NCI-H1436 treated with DMSO at 0.1 percent for 48 hours (cell line): ENCODE measurements around the gene CRACR2A.

ENCODE experiments used
- DNase-seq: peaks from one replicate; lab custom pipeline; 2025; lab: John Stamatoyannopoulos, UW

CRACR2A gene

GRCh38 chr12:3752741-3753486 is at the start of gene CRACR2A:
TSS of gene CRACR2A (minus strand) at chr12:3753109. CDS start at chr12:3696999, 56,110 bp downstream.
- DNase-seq = no peak

GRCh38 chr12:3797531-3798048 is 44.7 kb upstream of the CRACR2A start:
- no peak for DNase-seq

GRCh38 chr12:3795492-3796133 is 42.7 kb upstream of the CRACR2A start:
- peak; percentile 73 for DNase-seq

GRCh38 chr12:3795066-3795465 is 42.2 kb upstream of the CRACR2A start:
- peak; percentile 73 for DNase-seq

- no peak for DNase-seq
Observed at GRCh38 chr12:3792623-3793288, 39.8 kb upstream of the CRACR2A start.

GRCh38 chr12:3791256-3791874 is 38.5 kb upstream of the CRACR2A start:
- no peak for DNase-seq

GRCh38 chr12:3790642-3791041 is 37.7 kb upstream of the CRACR2A start:
- DNase-seq = no peak

- no peak for DNase-seq
Observed at GRCh38 chr12:3789838-3790237, 36.9 kb upstream of the CRACR2A start.

GRCh38 chr12:3777206-3777809 is 24.4 kb upstream of the CRACR2A start:
- no peak for DNase-seq

GRCh38 chr12:3775385-3776035 is 22.6 kb upstream of the CRACR2A start:
- no peak for DNase-seq

- DNase-seq = no peak
Observed at GRCh38 chr12:3772380-3772779, 19.5 kb upstream of the CRACR2A start.

GRCh38 chr12:3771853-3772252 is 18.9 kb upstream of the CRACR2A start:
- DNase-seq = no peak

GRCh38 chr12:3770891-3771290 is 18.0 kb upstream of the CRACR2A start:
- DNase-seq = no peak

- DNase-seq = no peak
Observed at GRCh38 chr12:3768911-3769447, 16.1 kb upstream of the CRACR2A start.

GRCh38 chr12:3761116-3761735 is 8.3 kb upstream of the CRACR2A start:
- no peak for DNase-seq

- no peak for DNase-seq
Observed at GRCh38 chr12:3759878-3760277, 7.0 kb upstream of the CRACR2A start.

- DNase-seq = no peak
Observed at GRCh38 chr12:3757261-3757660, 4.4 kb upstream of the CRACR2A start.

GRCh38 chr12:3755898-3756297 is 3.0 kb upstream of the CRACR2A start:
- no peak for DNase-seq

GRCh38 chr12:3753544-3754284 is 805 bp upstream of the CRACR2A start:
- DNase-seq = no peak

- no peak for DNase-seq
Observed at GRCh38 chr12:3752096-3752709, 706 bp downstream of the CRACR2A start.
